VCaP (cell line): ENCODE data around the gene GALNT18.

Source experiments
- H3K27ac ChIP-seq: fragments of 450-650 bp; 2 replicates; pipeline ENCODE4 v1.5.1; 2017
- TF ChIP-seq, protein P1 (sequence below): fragments of 450-650 bp; conservative IDR thresholded peaks from 2 replicates; pipeline ENCODE4 v1.5.1; 2017; ENCODE audit warnings: mild to moderate bottlenecking, moderate library complexity

GALNT18 gene

DNA sequence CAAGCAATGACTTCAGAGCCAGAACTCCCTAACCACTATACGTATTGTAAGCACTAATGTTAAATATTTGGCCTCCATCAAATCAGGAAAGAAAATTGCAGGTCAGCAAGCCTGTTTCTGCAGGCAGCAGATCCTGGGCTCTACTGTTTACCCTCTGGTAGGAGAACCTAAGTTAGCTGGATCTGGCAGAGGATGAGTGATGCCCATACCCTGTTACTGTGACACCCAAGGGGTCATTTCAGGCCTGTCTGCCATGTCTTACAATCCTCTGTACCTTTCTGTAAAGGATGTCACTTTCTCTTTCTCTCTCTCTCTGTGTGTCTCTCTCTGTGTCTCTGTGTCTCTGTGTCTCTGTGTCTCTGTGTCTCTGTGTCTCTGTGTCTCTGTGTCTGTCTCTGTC, 375.6 kb downstream of the GALNT18 start:
- H3K27ac ChIP-seq = no peak overlapping the region
- TF ChIP-seq, protein P1, sequence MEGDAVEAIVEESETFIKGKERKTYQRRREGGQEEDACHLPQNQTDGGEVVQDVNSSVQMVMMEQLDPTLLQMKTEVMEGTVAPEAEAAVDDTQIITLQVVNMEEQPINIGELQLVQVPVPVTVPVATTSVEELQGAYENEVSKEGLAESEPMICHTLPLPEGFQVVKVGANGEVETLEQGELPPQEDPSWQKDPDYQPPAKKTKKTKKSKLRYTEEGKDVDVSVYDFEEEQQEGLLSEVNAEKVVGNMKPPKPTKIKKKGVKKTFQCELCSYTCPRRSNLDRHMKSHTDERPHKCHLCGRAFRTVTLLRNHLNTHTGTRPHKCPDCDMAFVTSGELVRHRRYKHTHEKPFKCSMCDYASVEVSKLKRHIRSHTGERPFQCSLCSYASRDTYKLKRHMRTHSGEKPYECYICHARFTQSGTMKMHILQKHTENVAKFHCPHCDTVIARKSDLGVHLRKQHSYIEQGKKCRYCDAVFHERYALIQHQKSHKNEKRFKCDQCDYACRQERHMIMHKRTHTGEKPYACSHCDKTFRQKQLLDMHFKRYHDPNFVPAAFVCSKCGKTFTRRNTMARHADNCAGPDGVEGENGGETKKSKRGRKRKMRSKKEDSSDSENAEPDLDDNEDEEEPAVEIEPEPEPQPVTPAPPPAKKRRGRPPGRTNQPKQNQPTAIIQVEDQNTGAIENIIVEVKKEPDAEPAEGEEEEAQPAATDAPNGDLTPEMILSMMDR = no peak

DNA sequence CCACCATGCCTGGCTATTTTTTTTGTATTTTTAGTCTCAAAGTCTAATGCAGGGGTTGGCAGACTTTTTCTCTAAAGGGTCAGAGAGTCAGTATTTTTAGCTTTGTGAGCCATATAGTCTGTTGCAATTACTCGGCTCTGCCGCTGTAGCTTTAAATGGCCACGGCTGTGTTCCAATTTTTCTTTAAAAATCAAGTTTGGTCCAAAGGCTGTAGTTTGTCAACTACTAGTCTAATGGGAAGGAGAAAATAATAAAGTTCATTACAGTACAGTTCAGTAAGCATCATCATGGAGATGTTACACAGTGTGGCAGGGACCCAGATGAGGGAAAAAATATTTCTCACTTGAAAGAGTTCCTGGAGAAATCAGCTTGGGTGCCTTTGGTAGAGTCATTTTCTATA, 376.4 kb downstream of the GALNT18 start:
- TF ChIP-seq, protein P1 = no peak
- no peak overlapping the region for H3K27ac ChIP-seq

DNA sequence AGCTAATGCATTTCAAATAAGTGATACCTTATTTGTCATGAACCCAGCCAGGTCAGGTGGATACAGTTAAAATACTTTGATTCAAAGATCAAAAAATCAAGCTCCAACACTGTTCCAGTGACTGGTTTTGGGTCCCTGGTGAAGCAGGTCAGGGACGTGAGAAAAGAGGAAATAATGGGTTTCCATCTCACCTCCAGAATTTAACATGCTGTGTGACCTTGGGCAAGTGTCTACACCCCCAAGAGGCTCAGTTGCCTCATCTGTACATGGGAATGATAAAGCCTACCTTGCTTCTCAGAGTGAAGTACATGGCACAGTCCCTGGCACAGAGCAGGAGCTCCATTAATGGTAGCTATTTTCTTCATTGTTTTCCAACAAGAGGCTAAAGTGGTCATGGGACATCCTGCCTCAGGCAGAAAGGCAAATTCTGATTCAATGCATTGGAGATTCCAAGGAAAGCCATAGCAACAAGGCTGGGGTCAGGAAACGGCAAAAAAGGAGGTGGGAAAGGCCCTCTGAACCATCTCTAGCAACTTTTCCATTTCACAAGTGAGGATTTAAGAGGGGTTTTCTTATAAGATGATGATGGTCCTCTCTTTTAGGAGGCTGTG, 377.2 kb downstream of the GALNT18 start:
- H3K27ac ChIP-seq = no peak overlapping the region
- TF ChIP-seq, protein P1 = no peak

DNA sequence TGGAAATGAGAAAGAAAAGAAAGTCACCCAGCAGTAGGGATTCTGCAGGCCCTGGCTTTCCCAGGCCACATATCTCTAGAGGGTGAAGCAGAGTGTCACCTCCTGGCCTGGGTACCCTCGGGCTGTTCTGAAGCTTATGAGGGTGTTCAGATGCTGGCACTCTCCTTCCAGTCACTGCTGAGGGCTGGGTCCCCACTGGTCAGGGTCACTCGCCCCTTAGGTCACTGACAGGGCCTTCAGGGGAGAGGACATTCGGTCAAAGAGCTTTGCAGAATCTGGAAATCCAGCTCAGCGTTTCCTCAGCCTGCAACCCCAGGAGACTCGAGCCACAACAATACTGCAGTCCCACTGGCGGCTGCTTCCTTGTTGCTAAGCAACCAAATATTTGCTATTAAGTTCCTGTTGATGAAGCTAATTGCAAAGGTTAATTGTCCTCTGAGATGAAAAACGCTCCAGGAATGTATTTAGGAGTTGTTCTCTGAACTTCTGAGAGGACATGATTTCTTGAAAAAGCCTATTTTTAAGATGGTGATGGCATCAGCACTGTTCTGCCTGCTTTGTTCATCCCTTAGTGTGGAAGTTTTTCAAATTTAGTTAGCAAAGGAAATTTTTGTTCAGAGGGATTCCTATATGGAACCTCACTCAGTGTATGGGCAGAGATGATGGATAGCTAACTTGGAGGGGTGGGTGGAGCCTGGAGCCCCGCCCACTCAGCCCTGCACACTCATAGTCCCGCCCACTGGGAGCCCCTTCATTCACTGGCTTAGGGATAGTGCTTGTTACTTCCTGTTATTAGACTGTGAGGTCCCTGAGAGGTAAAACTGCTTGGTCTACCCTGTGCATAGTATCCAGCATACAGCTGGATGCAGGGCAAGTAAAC, 378.0 kb downstream of the GALNT18 start:
- TF ChIP-seq, protein P1 = no peak
- no peak overlapping the region for H3K27ac ChIP-seq

DNA sequence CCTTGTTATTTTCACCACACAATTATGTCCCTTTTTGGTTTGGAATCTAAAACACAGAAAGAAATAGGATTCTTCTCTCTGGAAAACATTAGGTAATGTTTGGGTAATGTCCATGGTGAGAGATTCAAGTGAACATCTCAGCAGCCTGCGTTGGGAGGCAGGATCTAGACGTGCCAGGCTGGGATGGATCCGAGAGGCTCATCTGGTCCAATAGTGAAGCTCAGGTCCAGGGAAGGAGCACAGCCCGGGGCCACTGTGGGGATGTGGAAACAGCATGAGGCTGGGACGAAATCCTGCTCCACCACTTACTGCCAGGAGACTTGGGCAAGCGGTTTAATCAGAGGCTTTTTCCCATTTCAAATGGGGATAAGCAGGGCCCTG, 378.6 kb downstream of the GALNT18 start:
- no peak overlapping the region for H3K27ac ChIP-seq

DNA sequence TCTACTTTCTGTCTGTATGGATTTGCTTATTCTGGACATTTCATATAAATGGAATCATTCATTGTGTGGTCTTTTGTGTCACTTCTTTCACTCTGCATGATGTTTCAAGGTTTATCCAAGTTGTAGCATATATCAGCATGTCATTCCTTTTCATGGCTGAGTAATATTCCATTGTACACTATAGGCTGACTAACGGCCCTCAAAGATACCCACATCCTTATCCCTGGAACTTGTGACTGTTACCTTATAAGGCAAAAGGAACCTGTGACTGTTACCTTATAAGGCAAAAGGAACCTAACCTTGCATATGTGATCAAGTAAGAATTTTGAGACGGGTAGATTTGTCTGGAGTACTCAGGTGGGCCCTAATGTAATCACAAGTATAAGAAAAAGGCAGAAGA, 380.5 kb downstream of the GALNT18 start:
- no peak overlapping the region for H3K27ac ChIP-seq
- TF ChIP-seq, protein P1 = no peak

More for the DNA sequence above, 378.6 kb downstream of the GALNT18 start:
- TF ChIP-seq, protein P1 = no peak

DNA sequence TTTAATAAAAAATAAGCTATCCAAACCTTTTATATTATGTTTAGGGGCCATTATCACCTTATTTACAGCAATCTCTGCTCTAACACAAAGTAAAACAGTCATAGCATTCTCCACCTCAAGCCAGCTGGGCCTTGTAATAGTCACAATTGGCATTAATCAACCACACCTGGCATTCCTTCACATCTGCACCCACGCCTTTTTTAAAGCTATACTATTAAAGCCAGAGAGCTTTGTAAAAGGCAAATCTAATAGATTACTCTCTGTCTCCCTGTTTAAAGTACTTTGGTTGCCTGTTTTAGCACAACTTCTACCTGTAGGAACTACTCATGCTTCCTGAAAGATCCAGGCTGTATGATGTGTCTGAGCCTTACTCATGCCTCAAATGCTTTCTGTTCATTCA, 381.8 kb downstream of the GALNT18 start:
- no peak overlapping the region for H3K27ac ChIP-seq

More for the DNA sequence above, 381.8 kb downstream of the GALNT18 start:
- TF ChIP-seq, protein P1 = no peak
